ENCODE results near the gene VWF.

The VWF gene

DNA sequence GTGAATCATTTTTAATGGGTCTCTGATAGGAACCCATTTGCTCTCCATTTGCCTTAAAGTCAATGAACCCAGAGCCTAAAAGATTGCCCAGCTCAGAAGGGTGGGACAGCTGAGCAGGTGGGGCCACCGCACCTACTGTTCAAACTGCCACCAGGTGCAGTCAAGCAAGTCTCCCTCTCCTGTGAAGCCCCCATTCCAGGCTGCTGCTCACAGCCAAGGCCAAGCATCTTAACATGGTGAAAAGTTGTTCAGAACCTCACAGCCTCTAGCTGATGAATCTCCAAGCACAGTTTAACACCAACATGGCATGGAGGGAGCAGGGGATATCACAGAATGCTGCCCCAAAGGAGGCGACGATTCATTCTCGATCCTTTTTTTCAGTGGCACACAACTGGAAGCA, 209.0 kb downstream of the VWF start:
- no peak for DNase-seq (ENCODE audit: low spot score)
- TF ChIP-seq, protein P1, sequence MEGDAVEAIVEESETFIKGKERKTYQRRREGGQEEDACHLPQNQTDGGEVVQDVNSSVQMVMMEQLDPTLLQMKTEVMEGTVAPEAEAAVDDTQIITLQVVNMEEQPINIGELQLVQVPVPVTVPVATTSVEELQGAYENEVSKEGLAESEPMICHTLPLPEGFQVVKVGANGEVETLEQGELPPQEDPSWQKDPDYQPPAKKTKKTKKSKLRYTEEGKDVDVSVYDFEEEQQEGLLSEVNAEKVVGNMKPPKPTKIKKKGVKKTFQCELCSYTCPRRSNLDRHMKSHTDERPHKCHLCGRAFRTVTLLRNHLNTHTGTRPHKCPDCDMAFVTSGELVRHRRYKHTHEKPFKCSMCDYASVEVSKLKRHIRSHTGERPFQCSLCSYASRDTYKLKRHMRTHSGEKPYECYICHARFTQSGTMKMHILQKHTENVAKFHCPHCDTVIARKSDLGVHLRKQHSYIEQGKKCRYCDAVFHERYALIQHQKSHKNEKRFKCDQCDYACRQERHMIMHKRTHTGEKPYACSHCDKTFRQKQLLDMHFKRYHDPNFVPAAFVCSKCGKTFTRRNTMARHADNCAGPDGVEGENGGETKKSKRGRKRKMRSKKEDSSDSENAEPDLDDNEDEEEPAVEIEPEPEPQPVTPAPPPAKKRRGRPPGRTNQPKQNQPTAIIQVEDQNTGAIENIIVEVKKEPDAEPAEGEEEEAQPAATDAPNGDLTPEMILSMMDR (IDR thresholded peaks at IDR 0.05; ENCODE audit: borderline replicate concordance, control extremely low read depth, extremely low read depth, insufficient read depth, missing control alignments): no peak

DNA sequence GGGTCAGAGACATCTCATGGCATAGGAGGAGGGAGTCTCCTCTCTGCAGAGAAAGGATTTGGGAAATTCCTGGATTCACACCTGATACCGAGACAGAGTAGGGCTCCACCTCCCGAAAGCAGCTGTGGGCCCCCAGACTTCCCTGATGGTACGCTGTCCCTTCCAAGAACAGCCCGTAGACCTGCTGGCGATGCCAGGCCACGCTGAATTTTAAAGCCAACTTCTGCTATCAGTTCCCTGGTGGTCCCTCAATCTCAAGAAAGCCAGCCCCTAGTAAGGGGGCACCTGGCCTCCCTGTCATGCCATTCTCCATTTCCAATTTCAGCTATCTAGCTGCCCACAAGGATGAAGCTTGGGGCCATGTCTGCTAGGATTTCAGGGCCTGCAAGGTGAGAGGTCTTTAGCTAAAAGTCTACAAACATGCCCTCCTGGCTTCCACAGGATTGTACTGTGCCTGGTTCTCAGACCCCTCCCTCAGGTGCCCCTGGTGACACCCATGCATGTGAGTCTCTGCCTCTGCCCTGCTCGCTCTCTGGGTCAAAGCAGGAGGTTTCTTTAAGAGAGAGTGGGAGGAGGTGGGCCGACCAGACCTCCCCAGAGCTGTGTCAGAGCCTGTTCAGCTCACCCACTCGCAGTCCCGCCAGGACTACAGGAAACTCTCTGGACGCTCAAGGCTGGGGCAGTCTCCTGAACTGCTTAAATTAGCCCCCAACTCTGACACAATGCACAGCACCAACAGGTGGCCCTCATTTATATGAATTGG, 209.9 kb downstream of the VWF start:
- no peak for DNase-seq (ENCODE audit: low spot score)
- in situ Hi-C loops (cut with MboI; ENCODE audit: low sequenced_read_pairs, unreplicated experiment): no loop called here
- TF ChIP-seq, protein P1 (IDR thresholded peaks at IDR 0.05; ENCODE audit: borderline replicate concordance, control extremely low read depth, extremely low read depth, insufficient read depth, missing control alignments): no peak

More for the DNA sequence above, 209.0 kb downstream of the VWF start:
- in situ Hi-C loops (cut with MboI; ENCODE audit: low sequenced_read_pairs, unreplicated experiment): no loop called here

DNA sequence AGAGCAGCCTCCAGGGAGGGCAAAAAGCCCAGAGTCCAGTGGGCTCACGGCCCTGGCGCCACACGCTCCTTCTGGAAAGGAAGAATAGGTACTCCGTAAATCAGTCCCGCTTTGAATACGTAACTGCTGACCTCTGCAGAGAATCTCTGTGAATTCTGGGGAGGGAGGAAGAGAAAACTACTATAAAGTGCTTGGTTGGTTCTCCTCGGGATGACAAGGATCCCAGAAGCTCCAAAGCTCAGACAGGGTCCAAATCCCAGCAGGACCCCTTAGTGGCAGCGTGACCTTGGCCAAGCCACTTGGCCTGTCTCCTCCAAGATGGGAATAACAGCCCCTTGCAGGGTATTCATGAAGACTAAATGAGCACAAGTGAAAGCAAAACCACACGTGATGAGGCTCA, 211.1 kb downstream of the VWF start:
- TF ChIP-seq, protein P1 (IDR thresholded peaks at IDR 0.05; ENCODE audit: borderline replicate concordance, control extremely low read depth, extremely low read depth, insufficient read depth, missing control alignments): no peak
- no peak for DNase-seq (ENCODE audit: low spot score)
- in situ Hi-C loops (cut with MboI; ENCODE audit: low sequenced_read_pairs, unreplicated experiment): no loop called here

DNA sequence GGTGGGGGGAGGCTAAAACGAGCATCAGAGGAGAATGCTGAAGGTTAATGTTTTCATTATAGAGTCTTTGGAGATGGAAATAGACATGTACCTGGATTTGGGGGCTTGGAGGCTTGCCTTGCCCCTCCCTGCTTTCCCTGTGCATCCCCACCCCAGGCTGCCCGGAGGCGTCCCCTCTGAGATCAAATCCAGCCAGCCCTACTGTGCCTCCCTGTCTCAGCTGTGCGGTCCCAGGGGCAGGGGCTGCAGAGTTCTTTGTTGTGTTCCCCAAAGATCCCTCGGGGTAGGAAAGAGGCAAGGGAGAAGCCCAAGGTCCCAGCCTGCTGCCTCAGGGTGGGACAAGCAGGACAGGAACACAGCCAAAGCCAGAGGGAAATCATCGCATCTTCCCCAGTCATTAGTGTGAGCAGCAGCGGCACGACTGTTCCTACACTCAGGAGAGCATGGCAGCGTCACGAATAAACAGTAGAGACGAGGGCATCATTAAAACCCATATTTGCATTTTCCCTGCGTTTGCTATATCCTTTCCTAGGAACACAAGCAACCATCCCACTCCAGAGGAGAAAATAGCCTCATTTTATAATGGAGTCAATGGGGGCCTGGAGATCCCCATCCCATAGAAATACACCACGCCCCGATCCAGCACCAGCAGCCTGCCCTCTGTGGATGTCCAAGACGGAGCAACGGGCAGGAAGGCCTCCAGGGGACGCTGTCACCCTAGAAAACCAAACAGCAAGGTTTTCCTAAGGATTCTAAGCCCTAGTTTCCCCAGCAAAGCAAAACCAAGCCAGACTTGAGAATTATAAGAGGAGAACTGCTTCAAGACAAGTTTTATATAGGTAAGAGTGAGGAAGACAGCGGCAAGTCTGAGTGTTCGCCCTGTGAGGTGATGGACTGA, 211.8 kb downstream of the VWF start:
- TF ChIP-seq, protein P1 (IDR thresholded peaks at IDR 0.05; ENCODE audit: borderline replicate concordance, control extremely low read depth, extremely low read depth, insufficient read depth, missing control alignments): no peak
- in situ Hi-C loops (cut with MboI; ENCODE audit: low sequenced_read_pairs, unreplicated experiment): no loop called here
- DNase-seq (ENCODE audit: low spot score): no peak

DNA sequence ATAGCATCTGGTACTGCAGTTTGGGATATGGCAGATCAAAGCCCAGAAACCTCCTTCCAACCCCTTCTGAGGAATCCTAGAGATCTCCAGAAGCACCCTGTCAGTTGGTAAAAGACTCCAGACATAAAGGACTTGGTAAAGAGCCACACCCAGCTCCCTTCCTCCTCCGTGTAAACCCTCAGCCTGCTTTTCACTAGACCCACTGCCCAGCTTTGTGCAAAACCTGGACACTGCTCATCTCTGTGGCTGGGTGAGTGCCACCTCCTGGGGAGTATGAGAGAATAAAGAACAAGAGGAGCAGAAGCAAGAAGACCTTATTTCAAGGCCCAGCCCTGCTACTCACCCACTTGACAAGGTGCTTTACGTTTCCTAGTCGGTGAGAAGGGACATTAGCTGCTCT, 212.5 kb downstream of the VWF start:
- DNase-seq (ENCODE audit: low spot score): no peak
- TF ChIP-seq, protein P1 (IDR thresholded peaks at IDR 0.05; ENCODE audit: borderline replicate concordance, control extremely low read depth, extremely low read depth, insufficient read depth, missing control alignments): no peak
- in situ Hi-C loops (cut with MboI; ENCODE audit: low sequenced_read_pairs, unreplicated experiment): no loop called here

DNA sequence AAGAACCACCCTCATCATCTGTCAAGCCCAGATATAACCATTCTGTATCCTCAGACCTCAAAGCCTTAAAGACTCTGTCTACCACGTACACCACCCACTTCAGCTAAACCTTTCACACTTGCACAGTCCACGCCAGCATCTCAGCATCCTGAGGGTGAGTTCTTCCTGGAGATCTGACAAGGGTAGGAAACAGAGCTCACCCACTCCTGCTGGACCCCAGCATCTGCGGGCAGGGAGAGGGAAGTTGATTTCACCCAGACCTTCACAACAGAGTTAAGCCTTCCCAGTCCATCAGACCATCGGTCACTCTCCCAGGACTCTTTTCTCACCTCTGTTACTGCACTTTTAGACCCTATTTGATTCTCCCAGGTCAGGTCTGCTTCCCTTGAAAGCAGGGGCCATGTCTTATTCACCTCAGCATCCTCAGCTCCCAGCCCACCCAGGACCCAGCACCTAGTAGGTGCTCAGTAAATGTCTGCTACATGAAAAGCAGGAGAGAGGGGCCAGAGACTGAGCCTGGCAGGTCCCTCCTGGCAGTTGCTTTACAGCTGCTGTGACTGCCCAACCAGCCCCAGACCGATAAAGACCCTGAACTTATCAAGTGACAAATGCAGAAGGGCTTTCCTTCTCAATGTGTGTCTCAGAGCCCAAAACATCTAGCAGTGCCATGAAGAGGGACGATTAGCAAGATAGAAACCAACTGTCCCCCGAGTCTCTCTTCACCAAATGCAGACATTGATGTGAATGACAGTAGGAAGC, 213.5 kb downstream of the VWF start:
- in situ Hi-C loops (cut with MboI; ENCODE audit: low sequenced_read_pairs, unreplicated experiment): no loop called here
- TF ChIP-seq, protein P1 (IDR thresholded peaks at IDR 0.05; ENCODE audit: borderline replicate concordance, control extremely low read depth, extremely low read depth, insufficient read depth, missing control alignments): no peak

More for the DNA sequence above, 213.5 kb downstream of the VWF start:
- DNase-seq (ENCODE audit: low spot score): no peak
